ENCODE data around the gene FIGLA.

The FIGLA gene

DNA sequence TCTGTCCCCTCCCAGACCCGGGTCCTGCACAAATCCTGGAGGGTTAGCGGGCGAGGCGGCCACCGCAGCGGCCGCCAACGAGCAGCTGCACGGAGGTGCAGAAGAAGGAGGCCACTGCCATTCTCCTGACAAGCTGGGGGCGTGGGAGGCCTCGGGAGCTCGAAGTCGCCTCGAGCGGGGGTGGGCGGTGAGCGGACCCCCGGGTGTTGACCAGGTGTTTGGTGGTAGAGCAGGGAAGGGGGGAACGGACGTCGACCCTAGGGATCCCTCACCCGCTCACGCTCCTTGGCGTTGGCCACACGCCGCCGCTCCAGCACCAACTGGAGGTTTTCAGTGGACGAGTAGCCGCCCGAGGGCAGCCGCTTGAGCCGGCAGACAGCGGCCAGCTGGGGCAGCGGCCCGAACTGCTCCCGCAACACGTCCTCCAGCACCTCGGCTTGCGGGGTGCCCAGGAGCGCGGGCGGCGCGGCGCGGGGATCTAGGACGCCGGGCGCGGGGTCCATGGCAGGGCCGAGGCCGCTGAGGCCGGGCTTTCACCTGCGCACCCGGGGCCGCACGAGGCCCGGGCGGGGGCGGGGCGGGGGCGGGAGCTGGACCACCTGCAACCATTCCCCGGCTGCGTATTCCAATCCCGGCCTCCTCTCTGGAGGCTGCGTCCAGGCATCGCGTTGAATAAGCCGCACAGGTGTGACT is at the start of gene FIGLA:
TSS of gene FIGLA (minus strand) at position 508 of the 693 bp plus-strand sequence. CDS start at position 503, 5 bp downstream.
- no peak for DNase-seq (ENCODE audit: low read depth in 2 of 2)

DNA sequence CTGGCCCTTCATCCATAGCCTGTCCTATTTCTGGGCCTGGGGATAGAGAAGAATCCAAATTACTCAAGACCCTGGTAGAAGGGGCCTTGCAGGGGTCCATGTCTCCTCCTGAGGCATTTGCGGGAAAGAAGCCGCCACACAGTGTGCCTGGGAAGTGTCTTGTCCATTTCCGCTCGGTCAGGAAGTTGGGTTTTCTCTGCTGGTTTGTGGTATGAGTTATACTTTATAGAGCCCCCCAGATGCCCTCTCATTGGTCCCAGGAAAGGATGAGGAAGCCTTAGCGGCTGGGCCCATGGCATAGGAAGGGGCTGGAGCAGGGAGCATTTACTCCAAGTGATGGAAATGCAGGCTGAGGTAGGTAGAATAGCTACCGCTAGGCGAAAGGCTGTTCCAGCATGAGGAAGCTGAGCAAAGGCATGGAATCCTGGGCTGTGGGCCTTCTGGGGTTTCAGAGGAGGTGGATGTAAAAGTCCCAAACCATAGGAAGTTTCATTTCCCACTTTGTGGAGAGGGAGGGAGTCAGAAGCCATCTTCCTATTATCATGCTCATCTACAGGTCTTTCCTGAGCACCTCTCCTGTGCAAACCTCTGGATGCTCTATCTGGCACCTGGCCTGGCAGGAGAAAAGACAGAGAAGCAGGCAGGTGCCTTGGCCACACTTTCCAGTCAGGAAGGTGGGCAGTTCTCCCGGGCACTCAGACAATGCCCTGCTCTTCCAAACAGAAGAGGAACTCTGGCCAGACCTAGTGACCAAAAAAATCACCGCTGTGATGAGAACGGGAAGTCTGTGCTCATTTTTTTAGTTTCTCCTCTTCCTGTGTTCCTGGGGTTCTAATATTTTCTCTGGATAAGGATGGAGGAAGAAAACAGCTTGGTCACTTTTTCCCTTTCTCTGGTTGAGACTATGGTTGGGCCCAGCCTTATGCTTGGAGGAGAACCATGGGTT is 47.8 kb upstream of the FIGLA start:
- no peak for DNase-seq (ENCODE audit: low read depth in 2 of 2)

GRCh38 chr2:70835643-70836042 is 45.2 kb upstream of the FIGLA start, which contains the start of gene CD207:
TSS of gene CD207 (minus strand) at chr2:70835816. CDS start at chr2:70835776, 40 bp downstream.
- DNase-seq (ENCODE audit: low read depth in 2 of 2) = no peak

DNA sequence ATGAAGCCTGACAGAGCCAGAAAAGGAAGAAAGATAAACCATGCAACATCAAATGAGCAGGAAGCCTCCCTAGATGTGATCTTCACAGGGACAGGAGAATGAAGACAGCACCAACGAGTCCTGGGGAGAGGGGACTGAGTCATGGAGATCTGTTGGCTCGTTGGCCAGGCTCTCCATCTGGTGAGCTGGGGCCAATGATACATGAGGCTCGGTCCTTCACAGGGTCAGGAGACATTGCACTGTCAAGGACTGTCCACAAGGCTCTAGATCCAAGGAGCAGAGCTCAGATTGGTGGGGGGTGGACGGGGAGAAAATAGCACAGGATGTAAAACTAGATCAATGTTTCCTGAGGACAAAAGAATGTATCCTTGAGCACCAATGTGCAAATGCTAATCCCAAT is 44.4 kb upstream of the FIGLA start:
- no peak for DNase-seq (ENCODE audit: low read depth in 2 of 2)

- no peak for DNase-seq (ENCODE audit: low read depth in 2 of 2)
Observed at GRCh38 chr2:70834106-70834505, 43.7 kb upstream of the FIGLA start.

GRCh38 chr2:70833246-70833645 is 42.8 kb upstream of the FIGLA start:
- DNase-seq (ENCODE audit: low read depth in 2 of 2) = no peak

- no peak for DNase-seq (ENCODE audit: low read depth in 2 of 2)
Observed at GRCh38 chr2:70832386-70832785, 41.9 kb upstream of the FIGLA start.

DNA sequence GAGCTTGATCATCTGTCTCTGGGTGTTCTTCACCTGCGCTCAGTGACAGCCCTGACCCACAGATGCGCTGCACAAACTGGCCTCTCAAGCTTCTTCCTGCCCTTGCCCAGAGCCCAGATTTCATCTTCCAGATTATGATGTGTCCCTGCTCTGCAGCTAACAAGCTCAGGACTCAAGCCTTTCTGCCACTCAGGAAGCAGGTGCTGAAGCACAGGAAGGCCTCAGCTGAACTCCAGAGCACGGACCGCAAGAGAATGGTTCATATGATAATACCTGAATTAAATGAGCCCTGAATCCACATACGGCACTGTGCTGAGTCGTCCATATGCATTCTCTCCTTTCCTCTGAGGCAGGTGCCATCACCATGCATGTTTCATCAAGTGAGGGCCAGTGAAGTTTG is 41.4 kb upstream of the FIGLA start:
- DNase-seq (ENCODE audit: low read depth in 2 of 2) = no peak

GRCh38 chr2:70830366-70830765 is 39.9 kb upstream of the FIGLA start:
- no peak for DNase-seq (ENCODE audit: low read depth in 2 of 2)

DNA sequence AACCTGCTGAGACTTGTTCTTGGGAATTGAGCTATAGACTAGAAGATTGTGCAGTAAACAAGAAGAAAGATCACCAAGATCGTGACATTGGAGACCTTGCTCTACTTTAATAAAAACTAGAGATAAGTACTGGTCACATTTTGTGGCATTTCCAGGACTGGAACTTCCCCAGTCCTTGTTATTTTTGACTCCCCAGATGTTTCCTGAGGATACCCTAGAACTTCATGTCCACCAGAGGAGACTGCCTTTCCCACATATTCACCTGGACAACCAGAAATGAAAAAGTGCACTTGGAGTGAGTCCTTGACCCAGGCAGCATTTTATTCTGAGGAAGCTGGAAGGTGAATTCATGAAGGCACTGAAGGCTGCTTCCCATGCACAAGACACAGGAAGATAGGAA is 39.5 kb upstream of the FIGLA start:
- no peak for DNase-seq (ENCODE audit: low read depth in 2 of 2)

DNA sequence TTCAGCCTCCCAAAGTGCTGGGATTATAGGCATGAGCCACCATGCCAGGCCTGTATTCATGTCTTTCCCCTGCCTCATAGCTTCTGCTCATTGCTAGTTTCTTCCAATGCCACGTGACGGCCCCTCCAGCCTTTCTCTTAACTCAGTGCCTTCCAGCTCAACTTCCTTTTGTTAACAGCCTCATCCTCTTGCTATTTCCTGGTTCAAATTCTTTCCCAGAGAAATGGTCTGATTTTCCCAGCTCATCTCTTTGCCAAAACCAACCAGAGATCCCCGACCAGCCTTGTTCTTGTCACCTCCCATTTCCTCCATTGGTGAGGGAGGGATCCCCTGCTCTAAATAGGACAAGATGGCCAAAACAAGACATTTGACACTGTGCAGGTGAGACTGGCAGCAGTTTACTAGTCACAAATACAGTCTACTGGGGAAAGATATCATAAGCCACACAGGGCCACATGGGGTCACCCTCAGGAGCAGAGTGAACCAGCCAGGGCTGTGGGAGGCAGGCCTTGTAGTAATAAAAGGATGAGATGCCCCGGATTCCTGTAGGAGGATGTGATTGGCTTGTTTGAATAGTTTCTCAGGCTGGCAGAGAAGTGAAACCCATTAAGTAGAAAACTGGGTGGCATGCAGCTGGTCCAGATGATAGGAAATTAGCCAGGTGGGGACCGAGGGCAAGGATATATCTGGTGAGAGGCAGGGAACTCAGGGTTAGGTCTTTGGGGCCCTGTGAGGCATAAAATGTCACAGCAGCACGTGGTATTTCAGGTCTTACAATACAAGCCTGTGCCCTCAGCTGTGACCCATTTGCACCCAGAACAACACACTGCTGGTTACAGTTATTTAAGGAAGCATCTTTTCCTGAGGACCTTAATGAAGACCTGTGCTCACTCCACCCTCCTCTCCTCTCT is 38.7 kb upstream of the FIGLA start:
- no peak for DNase-seq (ENCODE audit: low read depth in 2 of 2)

DNA sequence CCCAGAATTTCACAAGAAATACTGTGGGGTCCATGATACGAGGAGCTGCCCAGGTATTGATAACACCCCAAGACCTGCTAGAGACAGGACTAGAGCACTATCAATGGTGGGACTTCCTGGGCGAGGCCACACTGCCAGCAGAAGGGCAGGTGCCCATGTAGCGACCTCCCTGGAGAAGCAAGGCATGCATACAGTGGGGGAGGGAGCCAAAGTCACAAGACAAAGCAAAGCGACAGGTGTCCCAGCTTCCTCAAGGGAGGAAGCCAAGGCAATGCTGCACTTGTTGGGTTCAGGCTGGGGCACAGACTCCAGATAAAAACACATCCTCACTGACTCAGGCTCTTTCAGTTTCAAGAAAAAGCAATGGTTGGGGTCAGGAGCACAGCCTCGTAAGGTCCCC is 37.7 kb upstream of the FIGLA start:
- no peak for DNase-seq (ENCODE audit: low read depth in 2 of 2)

GRCh38 chr2:70827388-70827787 is 36.9 kb upstream of the FIGLA start:
- DNase-seq (ENCODE audit: low read depth in 2 of 2) = no peak

- no peak for DNase-seq (ENCODE audit: low read depth in 2 of 2)
Observed at GRCh38 chr2:70826696-70827350, 36.4 kb upstream of the FIGLA start.

DNA sequence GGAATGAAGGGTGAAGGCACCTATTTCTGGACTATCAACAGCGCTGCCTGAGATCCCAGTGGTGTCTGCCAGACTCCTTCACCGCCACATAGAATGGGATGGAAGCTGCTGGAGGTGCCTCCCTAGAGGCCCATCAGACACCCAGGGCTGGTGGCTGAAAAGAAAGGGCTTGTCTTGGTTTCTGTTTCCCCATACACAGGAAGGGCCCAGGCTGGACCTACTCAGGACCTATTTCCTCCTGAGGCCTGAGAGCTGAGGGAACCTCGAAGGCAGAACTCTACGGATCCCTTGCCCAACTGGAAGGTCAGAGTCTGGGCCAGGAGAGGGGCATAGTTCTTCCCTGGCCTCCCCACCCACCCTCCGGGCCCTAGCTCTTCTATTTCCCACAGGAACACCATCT is 32.8 kb upstream of the FIGLA start:
- no peak for DNase-seq (ENCODE audit: low read depth in 2 of 2)

DNA sequence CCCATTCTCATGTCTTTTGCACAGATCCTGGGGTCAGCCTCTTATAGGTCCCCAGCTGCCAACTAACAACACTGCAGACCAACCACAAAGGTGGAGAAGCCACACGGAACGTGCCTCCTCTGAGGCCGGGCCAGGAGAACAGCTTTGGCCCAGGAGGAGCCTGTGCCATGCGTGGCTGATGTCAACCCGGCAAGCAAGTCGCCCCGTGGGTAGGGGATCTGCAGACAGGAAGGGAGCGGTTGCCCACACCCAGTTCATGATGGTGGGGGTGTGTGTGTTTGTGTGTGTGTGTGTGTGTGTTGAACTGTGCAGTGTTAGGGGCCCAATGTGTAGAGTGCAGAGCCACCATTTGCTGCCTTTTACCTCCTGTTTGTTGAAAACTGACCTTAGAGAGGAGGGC is 32.4 kb upstream of the FIGLA start:
- DNase-seq (ENCODE audit: low read depth in 2 of 2) = no peak

DNA sequence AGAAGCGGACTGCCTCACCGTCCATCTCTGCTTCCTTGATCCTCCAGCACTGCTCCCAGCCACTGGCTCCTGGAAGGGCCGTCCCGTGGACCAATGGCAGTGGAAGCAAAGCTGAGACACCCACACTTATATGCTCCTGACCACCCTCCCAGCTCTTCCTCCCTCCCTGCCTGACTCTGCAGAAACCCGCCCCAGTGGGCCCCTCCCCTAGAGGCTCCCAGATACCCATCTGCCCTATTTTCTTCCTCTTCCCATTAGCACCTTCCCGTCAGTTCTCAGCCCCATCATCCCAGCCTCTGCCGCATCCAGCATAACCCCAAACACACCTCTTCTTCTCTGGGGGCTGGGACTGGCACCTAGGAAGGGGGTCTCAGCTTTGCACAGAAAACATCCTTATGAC is 30.1 kb upstream of the FIGLA start, which contains the start of gene CLEC4F:
TSS of gene CLEC4F (minus strand) at position 101 of the 400 bp plus-strand sequence. CDS start at position 25, 76 bp downstream.
- DNase-seq (ENCODE audit: low read depth in 2 of 2) = no peak

- no peak for DNase-seq (ENCODE audit: low read depth in 2 of 2)
Observed at GRCh38 chr2:70817284-70817954, 27.0 kb upstream of the FIGLA start.

DNA sequence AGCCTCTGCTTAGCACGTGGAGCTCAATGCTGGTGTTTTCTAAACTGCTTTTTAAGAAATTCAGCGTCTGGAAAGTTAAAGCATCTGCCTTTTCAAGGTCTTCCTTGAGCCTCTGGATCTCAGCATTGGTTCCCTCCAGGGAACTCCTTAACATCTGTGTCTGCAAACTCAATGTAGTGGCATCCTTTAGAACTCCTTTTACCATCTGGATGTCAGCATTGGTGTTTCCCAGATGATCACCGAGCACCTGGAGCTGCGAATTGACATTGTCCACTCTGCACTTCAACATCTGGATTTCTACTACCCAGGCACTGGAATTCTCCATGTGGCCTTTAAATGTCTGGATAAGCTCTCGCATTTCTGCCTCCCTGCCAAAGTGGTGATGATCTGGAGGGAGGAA is 26.3 kb upstream of the FIGLA start:
- no peak for DNase-seq (ENCODE audit: low read depth in 2 of 2)
